Suprapubic skin (tissue), 4 donors: ENCODE results near the gene RPS3. TPM values are rescaled to one million over a fixed set of nuclear protein-coding genes. Genes with fewer than 3 reads are reported as not detected.

Experiments
- DNase-seq, 2 donors: peaks; one replicate each; pipeline ENCODE4 v3.0.0-alpha.2; 2019; ENCODE audit warnings: low spot score in 2 of 2
- H3K27ac ChIP-seq: fragments of 200-600 bp; sonication (generic); one replicate; pipeline ENCODE4 v1.5.1; 2019
- H3K27me3 ChIP-seq: fragments of 200-600 bp; sonication (generic); one replicate; pipeline ENCODE4 v1.5.1; 2019
- H3K36me3 ChIP-seq: fragments of 200-600 bp; sonication (generic); one replicate; pipeline ENCODE4 v1.5.1; 2019
- H3K4me1 ChIP-seq: fragments of 200-600 bp; sonication (generic); one replicate; pipeline ENCODE4 v1.5.1; 2019
- H3K4me3 ChIP-seq: fragments of 200-600 bp; sonication (generic); one replicate; pipeline ENCODE4 v1.5.1; 2019; ENCODE audit warnings: mild to moderate bottlenecking
- H3K9me3 ChIP-seq: fragments of 200-600 bp; sonication (generic); one replicate; pipeline ENCODE4 v1.5.1; 2019
- EP300 ChIP-seq: sonication (generic); formaldehyde crosslinking; IDR thresholded peaks from one replicate; pipeline ENCODE4 v1.6.1; 2017; ENCODE audit warnings: antibody characterized with exemption
- POLR2A ChIP-seq, 2 donors: fragments of 450-650 bp; IDR thresholded peaks; one replicate each; pipeline ENCODE4 v1.6.1; 2017; ENCODE audit warnings: antibody characterized with exemption in 2 of 2, mild to moderate bottlenecking in 2 of 2, moderate library complexity in 2 of 2
- POLR2AphosphoS5 ChIP-seq, 3 donors: sonication (generic); formaldehyde crosslinking; IDR thresholded peaks; one replicate each; pipeline ENCODE4 v1.6.1; 2017; ENCODE audit warnings: antibody characterized with exemption in 3 of 3
- WGBS: methylation state at CpG from one replicate; pipeline ENCODE4 v1.1.5; 2018; 5-methylcytosine and 5-hydroxymethylcytosine counted together
- total RNA-seq, 4 donors: library from RNA; depleted of rRNA; stranded (reverse); fragments of >200 nt; gene quantifications; one replicate each; pipeline ENCODE4 v1.1.0, GENCODE V29; 2016
- TF ChIP-seq, protein P1 (sequence below), 2 donors: fragments of 200-600 bp in 1 of 2; fragments of 450-650 bp in 1 of 2; sonication (generic) in 1 of 2; IDR thresholded peaks; one replicate each; pipeline ENCODE4 v1.5.1; 2016 to 2019; ENCODE audit warnings: antibody characterized with exemption in 2 of 2, mild to moderate bottlenecking in 1 of 2, moderate library complexity in 1 of 2

The RPS3 gene
- 1,000 to 10,000 TPM in 3 of 4 donors, 100 to 1,000 TPM in 1; 851 to 2,162 (median 1,899) TPM for total RNA-seq

DNA sequence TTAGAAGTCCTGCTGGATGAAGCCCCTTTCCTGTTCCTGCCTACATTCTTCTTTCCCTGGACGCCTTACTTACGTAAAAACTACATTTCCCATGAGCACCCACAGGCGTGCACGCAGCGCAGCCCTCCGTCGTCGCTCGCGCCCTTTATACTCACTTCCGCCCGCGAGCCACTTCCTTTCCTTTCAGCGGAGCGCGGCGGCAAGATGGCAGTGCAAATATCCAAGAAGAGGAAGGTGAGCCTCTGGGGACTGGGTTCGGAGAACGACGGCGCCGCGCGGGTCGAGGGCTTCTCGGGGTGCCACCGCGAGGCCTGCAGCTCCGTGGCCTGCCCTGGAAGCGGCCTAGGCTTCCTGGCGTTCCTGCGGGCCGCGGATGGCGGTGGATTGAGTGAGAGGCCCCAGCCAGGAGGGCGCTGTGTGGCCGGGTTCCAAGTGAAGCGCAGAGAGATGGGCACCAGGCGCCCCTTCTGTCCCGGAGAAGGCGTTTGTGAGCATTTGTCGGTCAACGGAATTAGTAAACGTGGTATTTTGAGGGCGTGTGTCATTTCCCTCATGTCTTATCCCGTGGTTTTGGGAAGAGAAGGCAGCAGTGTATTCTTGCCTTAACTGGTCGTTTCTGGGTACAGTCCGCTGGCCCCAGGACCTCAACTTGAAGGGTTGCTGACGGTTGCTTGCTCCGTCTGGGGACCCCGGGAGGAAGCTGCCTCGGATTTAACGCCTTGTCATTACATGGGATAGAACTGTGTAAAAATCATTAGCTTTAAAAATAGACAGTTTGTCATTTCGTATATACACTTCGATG, at the start of gene RPS3:
TSS of gene RPS3 (plus strand) at position 175 of the 802 bp plus-strand sequence. CDS start at position 205, 30 bp downstream.
- Histone ChIP-seq H3K36me3 (peaks cover 34% of the 10 kb centered on the region), H3K9me3 (no peaks in the 10 kb centered on the region), H3K27ac (peak within 1 kb of the TSS; percentile 83), H3K4me1 (peaks cover 30% of the 10 kb centered on the region), H3K27me3 (no peaks in the 10 kb centered on the region), H3K4me3 (peak within 1 kb of the TSS; percentile 52)
- 1% methylated on average over 51 of the region's 55 CpGs for WGBS
- peak; percentile 95 to 96 for DNase-seq
- TF ChIP-seq POLR2AphosphoS5 (IDR thresholded peaks at IDR 0.05) (peak; percentile 96 to 99 (median 99)), POLR2A (IDR thresholded peaks at IDR 0.05) (peak; percentile 87 to 91), EP300 (no peak)

DNA sequence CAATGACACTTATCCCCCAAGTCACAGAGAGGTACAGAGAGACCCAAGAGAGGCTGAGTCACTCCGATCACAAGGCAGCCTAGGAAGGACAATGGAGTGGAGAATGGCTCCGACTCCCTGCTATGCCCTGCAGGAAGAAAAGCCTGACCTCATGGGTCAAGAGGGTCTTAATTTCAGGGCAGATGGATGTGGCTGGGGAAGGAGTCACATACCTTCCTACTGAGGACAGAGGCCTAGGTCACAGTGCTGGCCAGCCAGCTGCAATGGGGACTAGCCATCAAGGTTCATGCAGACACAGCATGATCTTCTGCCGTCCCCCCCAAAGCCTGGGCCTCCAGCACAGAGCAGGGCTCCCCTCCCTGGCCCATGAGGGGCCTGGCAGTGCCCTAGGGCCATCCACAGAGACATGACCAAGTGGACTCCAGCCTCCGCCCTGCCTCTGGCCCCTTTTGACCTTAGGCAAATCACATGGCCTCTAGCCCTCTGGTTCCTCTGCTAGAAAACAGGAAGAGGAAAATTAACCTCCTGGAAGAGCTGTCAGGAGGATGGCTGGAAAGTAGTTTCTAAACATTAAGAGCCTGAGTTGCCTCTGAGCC, 49.7 kb upstream of the RPS3 start:
- TF ChIP-seq POLR2A (IDR thresholded peaks at IDR 0.05) (no peak), POLR2AphosphoS5 (IDR thresholded peaks at IDR 0.05) (no peak), EP300 (no peak)
- TF ChIP-seq, protein P1, sequence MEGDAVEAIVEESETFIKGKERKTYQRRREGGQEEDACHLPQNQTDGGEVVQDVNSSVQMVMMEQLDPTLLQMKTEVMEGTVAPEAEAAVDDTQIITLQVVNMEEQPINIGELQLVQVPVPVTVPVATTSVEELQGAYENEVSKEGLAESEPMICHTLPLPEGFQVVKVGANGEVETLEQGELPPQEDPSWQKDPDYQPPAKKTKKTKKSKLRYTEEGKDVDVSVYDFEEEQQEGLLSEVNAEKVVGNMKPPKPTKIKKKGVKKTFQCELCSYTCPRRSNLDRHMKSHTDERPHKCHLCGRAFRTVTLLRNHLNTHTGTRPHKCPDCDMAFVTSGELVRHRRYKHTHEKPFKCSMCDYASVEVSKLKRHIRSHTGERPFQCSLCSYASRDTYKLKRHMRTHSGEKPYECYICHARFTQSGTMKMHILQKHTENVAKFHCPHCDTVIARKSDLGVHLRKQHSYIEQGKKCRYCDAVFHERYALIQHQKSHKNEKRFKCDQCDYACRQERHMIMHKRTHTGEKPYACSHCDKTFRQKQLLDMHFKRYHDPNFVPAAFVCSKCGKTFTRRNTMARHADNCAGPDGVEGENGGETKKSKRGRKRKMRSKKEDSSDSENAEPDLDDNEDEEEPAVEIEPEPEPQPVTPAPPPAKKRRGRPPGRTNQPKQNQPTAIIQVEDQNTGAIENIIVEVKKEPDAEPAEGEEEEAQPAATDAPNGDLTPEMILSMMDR (IDR thresholded peaks at IDR 0.05): no peak
- WGBS: 69% methylated on average over 4 of the region's 4 CpGs
- no peak for DNase-seq
- no peaks in the 10 kb centered on the region for H3K27me3 ChIP-seq
- H3K9me3 ChIP-seq: no peaks in the 10 kb centered on the region
- peaks cover 79% of the 10 kb centered on the region for H3K4me1 ChIP-seq
- peak overlapping the region; percentile 90 for H3K27ac ChIP-seq
- no peaks in the 10 kb centered on the region for H3K36me3 ChIP-seq
- H3K4me3 ChIP-seq: peak overlapping the region; percentile 60

DNA sequence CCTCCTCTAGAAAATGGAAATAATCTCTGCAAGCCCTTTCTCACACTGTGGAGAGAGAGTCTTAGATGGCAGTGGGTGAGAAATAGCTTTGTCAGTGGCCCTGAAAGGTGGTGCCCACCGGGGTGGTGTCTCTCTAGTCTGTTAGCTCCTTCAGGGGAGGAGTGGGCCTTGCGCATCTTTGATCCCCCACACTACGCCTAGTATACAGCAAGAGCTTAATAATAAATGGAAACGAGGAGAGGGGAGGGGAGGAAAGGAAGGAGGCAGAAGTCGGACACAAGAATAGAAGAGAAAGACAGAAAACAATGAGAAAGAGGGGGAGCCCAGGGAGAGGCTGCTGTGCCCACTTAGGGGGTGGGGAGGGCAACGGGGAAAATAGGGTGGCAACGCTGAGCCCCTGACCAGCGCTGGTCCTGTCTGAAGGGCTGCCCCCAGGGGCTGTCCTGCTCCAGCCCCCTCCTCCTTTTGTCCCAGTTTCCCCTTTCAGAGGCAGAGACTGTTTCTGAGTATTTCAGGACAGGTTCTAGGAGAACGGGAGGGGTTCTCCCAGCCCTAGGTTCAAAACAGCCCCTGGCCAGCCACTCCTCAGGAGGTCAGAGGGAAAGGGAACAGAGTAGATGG, 49.1 kb upstream of the RPS3 start:
- H3K4me3 ChIP-seq: peak overlapping the region; percentile 60

DNA sequence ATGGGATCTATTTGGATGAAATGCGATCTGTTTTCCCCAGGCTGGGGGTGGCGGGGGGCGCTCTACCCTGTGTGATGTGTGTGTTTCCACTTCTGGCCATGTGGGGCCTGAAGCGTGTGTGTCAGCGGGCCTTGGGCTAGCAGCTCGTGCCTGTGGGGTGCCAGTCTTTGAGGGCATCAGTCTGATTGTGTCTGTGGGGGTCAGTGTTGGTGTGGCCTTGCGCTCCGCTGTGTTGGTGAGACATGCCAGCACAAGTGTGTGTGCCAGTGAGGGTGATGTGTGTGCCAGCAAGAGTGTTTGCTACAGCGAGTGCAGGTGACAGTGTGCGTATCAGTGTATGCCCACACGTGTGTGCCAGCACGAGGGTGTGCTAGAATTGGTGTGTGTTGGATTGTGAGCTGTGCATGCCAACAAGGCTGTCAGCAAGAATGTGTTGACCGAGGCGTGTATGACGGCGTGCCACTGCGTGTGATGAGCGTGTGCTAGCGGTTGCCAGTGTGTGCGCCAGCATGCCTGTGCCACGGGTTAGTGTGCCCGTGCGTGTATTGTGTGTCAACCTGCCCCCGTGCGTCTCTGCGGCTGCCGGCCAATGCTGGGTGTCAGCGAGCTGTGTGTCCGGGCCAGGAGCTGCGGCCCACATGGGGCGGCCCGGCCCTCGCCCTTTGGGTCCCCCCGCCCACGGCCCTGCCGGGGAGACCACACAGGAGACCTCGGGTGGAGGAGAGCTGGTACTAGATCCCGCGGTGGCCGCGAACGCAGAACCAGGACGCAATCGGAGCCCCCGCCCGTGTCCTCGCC, 48.4 kb upstream of the RPS3 start:
- Histone ChIP-seq H3K36me3 (no peaks in the 10 kb centered on the region), H3K4me3 (peak overlapping the region; percentile 60), H3K27ac (peak overlapping the region; percentile 90), H3K4me1 (peaks cover 65% of the 10 kb centered on the region), H3K9me3 (no peaks in the 10 kb centered on the region), H3K27me3 (no peaks in the 10 kb centered on the region)
- TF ChIP-seq POLR2AphosphoS5 (IDR thresholded peaks at IDR 0.05) (peak in 2 of 3 donors; percentile 15 to 25), POLR2A (IDR thresholded peaks at IDR 0.05) (no peak)
- WGBS: 27% methylated on average over 12 of the region's 47 CpGs
- peak in 1 of 2 donors; percentile 87 for DNase-seq

More for the DNA sequence above, 49.1 kb upstream of the RPS3 start:
- no peaks in the 10 kb centered on the region for H3K27me3 ChIP-seq
- WGBS: 50% methylated on average over 9 of the region's 9 CpGs
- H3K4me1 ChIP-seq: peaks cover 72% of the 10 kb centered on the region
- DNase-seq: no peak
- TF ChIP-seq POLR2AphosphoS5 (IDR thresholded peaks at IDR 0.05): no peak
- TF ChIP-seq, protein P1 (IDR thresholded peaks at IDR 0.05): no peak
- TF ChIP-seq EP300: no peak
- TF ChIP-seq POLR2A (IDR thresholded peaks at IDR 0.05): no peak
- peak overlapping the region; percentile 90 for H3K27ac ChIP-seq
- no peaks in the 10 kb centered on the region for H3K36me3 ChIP-seq
- no peaks in the 10 kb centered on the region for H3K9me3 ChIP-seq

DNA sequence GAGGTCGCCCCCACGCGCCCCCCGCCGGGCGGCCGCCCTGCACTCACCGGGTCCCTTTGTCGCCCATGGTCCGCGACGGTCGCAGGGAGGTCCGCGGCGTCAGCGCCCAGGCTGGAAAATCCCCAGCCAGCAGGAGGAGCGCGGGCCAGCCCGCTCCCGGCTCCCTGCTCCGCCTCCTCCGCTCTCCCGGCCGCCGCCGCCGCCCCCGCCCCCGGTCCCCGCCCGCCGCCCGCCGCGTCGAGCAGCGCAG, 47.9 kb upstream of the RPS3 start, which contains the start of gene ARRB1:
TSS of gene ARRB1 (minus strand) at position 121 of the 250 bp plus-strand sequence. CDS start at position 67, 54 bp downstream.
- Histone ChIP-seq H3K27ac (peak within 1 kb of the TSS; percentile 90), H3K4me3 (peak within 1 kb of the TSS; percentile 60), H3K4me1 (peaks cover 60% of the 10 kb centered on the region), H3K36me3 (no peaks in the 10 kb centered on the region), H3K9me3 (no peaks in the 10 kb centered on the region), H3K27me3 (no peaks in the 10 kb centered on the region)
- peak in 1 of 2 donors; percentile 78 for DNase-seq
- TF ChIP-seq POLR2A (IDR thresholded peaks at IDR 0.05): no peak
- TF ChIP-seq POLR2AphosphoS5 (IDR thresholded peaks at IDR 0.05): no peak
- TF ChIP-seq, protein P1 (IDR thresholded peaks at IDR 0.05): no peak
- WGBS: no CpG with 5 or more reads among the region's 38 CpGs
